HepG2 (cell line): ENCODE data around the gene PRELID1. TPM values are rescaled to one million over a fixed set of nuclear protein-coding genes. Genes with fewer than 3 reads are reported as not detected.

Source experiments
- CBX5 ChIP-seq: sonication (generic); formaldehyde crosslinking; IDR thresholded peaks from 2 replicates; pipeline ENCODE4 v1.4.0; 2020; ENCODE audit warnings: missing genetic modification reagents, borderline replicate concordance
- FOXM1 ChIP-seq: sonication (generic); formaldehyde crosslinking; IDR thresholded peaks from 2 replicates; pipeline ENCODE4 v1.5.0; 2020; ENCODE audit warnings: missing genetic modification reagents
- PAF1 ChIP-seq: IDR thresholded peaks from 2 replicates; pipeline ENCODE4 v1.6.1; 2016; ENCODE audit warnings: missing genetic modification reagents, missing compliant biosample characterization
- PRPF4 ChIP-seq: fragments of 200-400 bp; formaldehyde crosslinking; IDR thresholded peaks from 2 replicates; pipeline ENCODE4 v1.6.1; 2016; ENCODE audit warnings: low read length, low read depth; ENCODE audit not compliant: poor library complexity, severe bottlenecking
- RELA ChIP-seq: sonication (generic); formaldehyde crosslinking; IDR thresholded peaks from 2 replicates; pipeline ENCODE4 v1.4.0; 2020; ENCODE audit warnings: missing genetic modification reagents
- ZBTB38 ChIP-seq: sonication (generic); formaldehyde crosslinking; IDR thresholded peaks from 2 replicates; pipeline ENCODE4 v1.5.1; 2020; ENCODE audit warnings: mild to moderate bottlenecking, missing genetic modification reagents
- ZFP37 ChIP-seq: sonication (generic); formaldehyde crosslinking; IDR thresholded peaks from 2 replicates; pipeline ENCODE4 v1.4.0; 2020; ENCODE audit warnings: missing genetic modification reagents, borderline replicate concordance
- ZNF350 ChIP-seq: sonication (generic); formaldehyde crosslinking; IDR thresholded peaks from 2 replicates; pipeline ENCODE4 v1.4.0; 2020; ENCODE audit warnings: mild to moderate bottlenecking, low read depth, missing genetic modification reagents, borderline replicate concordance
- ZNF562 ChIP-seq: sonication (generic); formaldehyde crosslinking; IDR thresholded peaks from 2 replicates; pipeline ENCODE4 v1.8.0; 2022; ENCODE audit warnings: missing genetic modification reagents, borderline replicate concordance
- ZNF660 ChIP-seq: sonication (generic); formaldehyde crosslinking; IDR thresholded peaks from 2 replicates; pipeline ENCODE4 v1.5.1; 2020; ENCODE audit warnings: mild to moderate bottlenecking, low read depth, missing genetic modification reagents, borderline replicate concordance
- ZNF841 ChIP-seq: sonication (generic); formaldehyde crosslinking; IDR thresholded peaks from 2 replicates; pipeline ENCODE4 v1.8.1; 2023; ENCODE audit warnings: missing genetic modification reagents, borderline replicate concordance
- polyA plus RNA-seq, 8 experiments: library from polyadenylated mRNA; depleted of rRNA in 3 of 8; stranded (reverse) in 7 of 8; unstranded in 1 of 8; fragments of >200 nt; fragmentation: Illumina TruSeq in 4 of 8; extraction: Trizol in 4 of 8; gene quantifications; 2 replicates each; pipeline versions ENCODE4 v1.2.1 to v1.2.3, GENCODE V29; 2011 to 2016; ENCODE audit warnings: low read depth in 4 of 8, missing spikeins in 1 of 8, mixed read lengths in 1 of 8; ENCODE audit not compliant: insufficient read depth in 1 of 8
- total RNA-seq, 5 experiments: library from RNA; depleted of rRNA; stranded (reverse); fragments of >200 nt; fragmentation: Illumina TruSeq; extraction: Trizol; gene quantifications; 2 replicates each; pipeline ENCODE4 v1.2.3, GENCODE V29; 2016; ENCODE audit warnings: low read depth in 1 of 5
- TF ChIP-seq, protein P1 (sequence below): sonication (generic); formaldehyde crosslinking; IDR thresholded peaks from 2 replicates; pipeline ENCODE4 v1.8.1; 2023; ENCODE audit warnings: mild to moderate bottlenecking, missing genetic modification reagents, borderline replicate concordance
- TF ChIP-seq, protein P2 (sequence below): IDR thresholded peaks from 2 replicates; pipeline ENCODE4 v1.6.1; 2012; ENCODE audit warnings: low read depth, low read length, improper control_type of control experiment
- TF ChIP-seq, protein P3 (sequence below): sonication (generic); formaldehyde crosslinking; IDR thresholded peaks from 2 replicates; pipeline ENCODE4 v1.5.0; 2020; ENCODE audit warnings: missing genetic modification reagents, mild to moderate bottlenecking, borderline replicate concordance
- TF ChIP-seq, protein P4 (sequence below): sonication (generic); formaldehyde crosslinking; IDR thresholded peaks from 2 replicates; pipeline ENCODE4 v1.4.0; 2020; ENCODE audit warnings: missing genetic modification reagents
- TF ChIP-seq, protein P5 (sequence below): sonication (generic); formaldehyde crosslinking; IDR thresholded peaks from 2 replicates; pipeline ENCODE4 v1.4.0; 2020; ENCODE audit warnings: missing genetic modification reagents, mild to moderate bottlenecking, borderline replicate concordance

The PRELID1 gene
- total and polyA plus RNA-seq, 2 of the 13 experiments (the other 11 are each of a cell fraction or from before 2014, with no cell fraction given) = 250 to 271 TPM

DNA sequence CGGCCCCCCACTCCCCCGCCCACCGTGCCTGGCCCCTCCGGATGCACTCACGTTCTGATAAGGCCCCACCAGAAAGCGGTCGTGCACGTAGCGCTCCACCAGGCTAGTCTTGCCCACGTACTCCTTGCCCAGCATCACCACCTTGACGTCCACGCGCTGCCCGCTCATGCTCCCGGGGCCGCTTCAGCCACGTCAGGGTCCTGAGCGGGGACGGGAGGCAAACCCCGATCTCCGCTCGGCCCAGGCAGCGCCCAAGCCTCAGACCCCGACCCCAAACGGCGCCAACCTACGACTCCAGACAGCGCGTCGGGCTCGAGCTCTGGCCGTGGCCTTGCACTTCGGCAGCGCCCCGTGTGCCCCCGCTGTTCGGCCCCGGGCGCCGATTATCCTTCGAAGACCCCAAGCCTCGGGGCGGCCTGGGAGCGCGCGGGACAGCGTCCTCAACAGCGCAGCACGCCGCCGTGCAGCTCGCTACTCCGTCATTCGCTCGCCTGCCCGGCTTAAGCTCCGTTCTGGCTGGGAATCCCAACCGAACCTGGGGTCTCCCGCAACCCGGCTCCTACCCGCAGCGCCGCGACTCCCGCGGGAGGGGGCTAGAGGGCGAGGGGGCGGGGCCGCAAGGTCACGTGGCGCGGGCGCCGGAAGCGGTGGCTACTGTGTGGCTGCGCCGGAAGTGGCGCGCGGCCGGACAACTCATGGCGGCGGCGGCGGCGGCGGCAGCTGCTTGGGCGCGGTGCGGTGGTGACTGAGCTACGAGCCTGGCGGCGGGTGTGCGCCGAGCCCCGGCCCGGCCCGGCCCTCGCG lies at the start of gene PRELID1, which contains the start of gene RAB24 (continued):
- TF ChIP-seq, protein P1, sequence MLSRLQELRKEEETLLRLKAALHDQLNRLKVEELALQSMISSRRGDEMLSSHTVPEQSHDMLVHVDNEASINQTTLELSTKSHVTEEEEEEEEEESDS = no peak
- TF ChIP-seq ZNF841 (CRISPR knock-in tag) = peak; percentile 69; the same call in 1 of the 2 replicates
- TF ChIP-seq, protein P2, sequence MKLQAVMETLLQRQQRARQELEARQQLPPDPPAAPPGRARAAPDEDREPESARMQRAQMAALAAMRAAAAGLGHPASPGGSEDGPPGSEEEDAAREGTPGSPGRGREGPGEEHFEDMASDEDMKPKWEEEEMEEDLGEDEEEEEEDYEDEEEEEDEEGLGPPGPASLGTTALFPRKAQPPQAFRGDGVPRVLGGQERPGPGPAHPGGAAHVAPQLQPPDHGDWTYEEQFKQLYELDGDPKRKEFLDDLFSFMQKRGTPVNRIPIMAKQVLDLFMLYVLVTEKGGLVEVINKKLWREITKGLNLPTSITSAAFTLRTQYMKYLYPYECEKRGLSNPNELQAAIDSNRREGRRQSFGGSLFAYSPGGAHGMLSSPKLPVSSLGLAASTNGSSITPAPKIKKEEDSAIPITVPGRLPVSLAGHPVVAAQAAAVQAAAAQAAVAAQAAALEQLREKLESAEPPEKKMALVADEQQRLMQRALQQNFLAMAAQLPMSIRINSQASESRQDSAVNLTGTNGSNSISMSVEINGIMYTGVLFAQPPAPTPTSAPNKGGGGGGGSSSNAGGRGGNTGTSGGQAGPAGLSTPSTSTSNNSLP = no peak
- TF ChIP-seq PAF1 (CRISPR knock-in tag) = no peak
- TF ChIP-seq ZNF660 (CRISPR knock-in tag) = no peak
- TF ChIP-seq, protein P3, sequence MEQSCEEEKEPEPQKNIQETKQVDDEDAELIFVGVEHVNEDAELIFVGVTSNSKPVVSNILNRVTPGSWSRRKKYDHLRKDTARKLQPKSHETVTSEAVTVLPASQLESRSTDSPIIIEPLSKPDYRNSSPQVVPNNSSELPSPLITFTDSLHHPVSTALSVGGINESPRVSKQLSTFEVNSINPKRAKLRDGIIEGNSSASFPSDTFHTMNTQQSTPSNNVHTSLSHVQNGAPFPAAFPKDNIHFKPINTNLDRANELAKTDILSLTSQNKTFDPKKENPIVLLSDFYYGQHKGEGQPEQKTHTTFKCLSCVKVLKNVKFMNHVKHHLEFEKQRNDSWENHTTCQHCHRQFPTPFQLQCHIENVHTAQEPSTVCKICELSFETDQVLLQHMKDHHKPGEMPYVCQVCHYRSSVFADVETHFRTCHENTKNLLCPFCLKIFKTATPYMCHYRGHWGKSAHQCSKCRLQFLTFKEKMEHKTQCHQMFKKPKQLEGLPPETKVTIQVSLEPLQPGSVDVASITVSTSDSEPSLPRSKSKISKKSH = peak; percentile 72
- TF ChIP-seq, protein P4, sequence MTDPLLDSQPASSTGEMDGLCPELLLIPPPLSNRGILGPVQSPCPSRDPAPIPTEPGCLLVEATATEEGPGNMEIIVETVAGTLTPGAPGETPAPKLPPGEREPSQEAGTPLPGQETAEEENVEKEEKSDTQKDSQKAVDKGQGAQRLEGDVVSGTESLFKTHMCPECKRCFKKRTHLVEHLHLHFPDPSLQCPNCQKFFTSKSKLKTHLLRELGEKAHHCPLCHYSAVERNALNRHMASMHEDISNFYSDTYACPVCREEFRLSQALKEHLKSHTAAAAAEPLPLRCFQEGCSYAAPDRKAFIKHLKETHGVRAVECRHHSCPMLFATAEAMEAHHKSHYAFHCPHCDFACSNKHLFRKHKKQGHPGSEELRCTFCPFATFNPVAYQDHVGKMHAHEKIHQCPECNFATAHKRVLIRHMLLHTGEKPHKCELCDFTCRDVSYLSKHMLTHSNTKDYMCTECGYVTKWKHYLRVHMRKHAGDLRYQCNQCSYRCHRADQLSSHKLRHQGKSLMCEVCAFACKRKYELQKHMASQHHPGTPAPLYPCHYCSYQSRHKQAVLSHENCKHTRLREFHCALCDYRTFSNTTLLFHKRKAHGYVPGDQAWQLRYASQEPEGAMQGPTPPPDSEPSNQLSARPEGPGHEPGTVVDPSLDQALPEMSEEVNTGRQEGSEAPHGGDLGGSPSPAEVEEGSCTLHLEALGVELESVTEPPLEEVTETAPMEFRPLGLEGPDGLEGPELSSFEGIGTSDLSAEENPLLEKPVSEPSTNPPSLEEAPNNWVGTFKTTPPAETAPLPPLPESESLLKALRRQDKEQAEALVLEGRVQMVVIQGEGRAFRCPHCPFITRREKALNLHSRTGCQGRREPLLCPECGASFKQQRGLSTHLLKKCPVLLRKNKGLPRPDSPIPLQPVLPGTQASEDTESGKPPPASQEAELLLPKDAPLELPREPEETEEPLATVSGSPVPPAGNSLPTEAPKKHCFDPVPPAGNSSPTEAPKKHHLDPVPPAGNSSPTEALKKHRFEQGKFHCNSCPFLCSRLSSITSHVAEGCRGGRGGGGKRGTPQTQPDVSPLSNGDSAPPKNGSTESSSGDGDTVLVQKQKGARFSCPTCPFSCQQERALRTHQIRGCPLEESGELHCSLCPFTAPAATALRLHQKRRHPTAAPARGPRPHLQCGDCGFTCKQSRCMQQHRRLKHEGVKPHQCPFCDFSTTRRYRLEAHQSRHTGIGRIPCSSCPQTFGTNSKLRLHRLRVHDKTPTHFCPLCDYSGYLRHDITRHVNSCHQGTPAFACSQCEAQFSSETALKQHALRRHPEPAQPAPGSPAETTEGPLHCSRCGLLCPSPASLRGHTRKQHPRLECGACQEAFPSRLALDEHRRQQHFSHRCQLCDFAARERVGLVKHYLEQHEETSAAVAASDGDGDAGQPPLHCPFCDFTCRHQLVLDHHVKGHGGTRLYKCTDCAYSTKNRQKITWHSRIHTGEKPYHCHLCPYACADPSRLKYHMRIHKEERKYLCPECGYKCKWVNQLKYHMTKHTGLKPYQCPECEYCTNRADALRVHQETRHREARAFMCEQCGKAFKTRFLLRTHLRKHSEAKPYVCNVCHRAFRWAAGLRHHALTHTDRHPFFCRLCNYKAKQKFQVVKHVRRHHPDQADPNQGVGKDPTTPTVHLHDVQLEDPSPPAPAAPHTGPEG (CRISPR knock-in tag) = 0 out of 2 replicates have a peak, but pooled peaks have one; percentile 52
- TF ChIP-seq ZBTB38 = peak; percentile 88
- no peak for TF ChIP-seq ZNF562
- TF ChIP-seq FOXM1 = no peak; the same call in 1 of the 2 replicates
- TF ChIP-seq CBX5 = no peak; the same call in 1 of the 2 replicates
- no peak for TF ChIP-seq ZFP37 (CRISPR knock-in tag)
- TF ChIP-seq RELA (CRISPR knock-in tag) = no peak; the same call in 1 of the 2 replicates
- TF ChIP-seq PRPF4 = no peak
- TF ChIP-seq, protein P5, sequence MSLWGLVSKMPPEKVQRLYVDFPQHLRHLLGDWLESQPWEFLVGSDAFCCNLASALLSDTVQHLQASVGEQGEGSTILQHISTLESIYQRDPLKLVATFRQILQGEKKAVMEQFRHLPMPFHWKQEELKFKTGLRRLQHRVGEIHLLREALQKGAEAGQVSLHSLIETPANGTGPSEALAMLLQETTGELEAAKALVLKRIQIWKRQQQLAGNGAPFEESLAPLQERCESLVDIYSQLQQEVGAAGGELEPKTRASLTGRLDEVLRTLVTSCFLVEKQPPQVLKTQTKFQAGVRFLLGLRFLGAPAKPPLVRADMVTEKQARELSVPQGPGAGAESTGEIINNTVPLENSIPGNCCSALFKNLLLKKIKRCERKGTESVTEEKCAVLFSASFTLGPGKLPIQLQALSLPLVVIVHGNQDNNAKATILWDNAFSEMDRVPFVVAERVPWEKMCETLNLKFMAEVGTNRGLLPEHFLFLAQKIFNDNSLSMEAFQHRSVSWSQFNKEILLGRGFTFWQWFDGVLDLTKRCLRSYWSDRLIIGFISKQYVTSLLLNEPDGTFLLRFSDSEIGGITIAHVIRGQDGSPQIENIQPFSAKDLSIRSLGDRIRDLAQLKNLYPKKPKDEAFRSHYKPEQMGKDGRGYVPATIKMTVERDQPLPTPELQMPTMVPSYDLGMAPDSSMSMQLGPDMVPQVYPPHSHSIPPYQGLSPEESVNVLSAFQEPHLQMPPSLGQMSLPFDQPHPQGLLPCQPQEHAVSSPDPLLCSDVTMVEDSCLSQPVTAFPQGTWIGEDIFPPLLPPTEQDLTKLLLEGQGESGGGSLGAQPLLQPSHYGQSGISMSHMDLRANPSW (CRISPR knock-in tag) = no peak
- 0 out of 2 replicates have a peak, but pooled peaks have one; percentile 23 for TF ChIP-seq ZNF350 (CRISPR knock-in tag)
